ENCODE measurements around the gene CDK6. TPM values are rescaled to one million over a fixed set of nuclear protein-coding genes. Genes with fewer than 3 reads are reported as not detected.

The CDK6 gene
- total and polyA plus RNA-seq, 2 experiments from 2014 or later, result 7.4 to 23.7 TPM

DNA sequence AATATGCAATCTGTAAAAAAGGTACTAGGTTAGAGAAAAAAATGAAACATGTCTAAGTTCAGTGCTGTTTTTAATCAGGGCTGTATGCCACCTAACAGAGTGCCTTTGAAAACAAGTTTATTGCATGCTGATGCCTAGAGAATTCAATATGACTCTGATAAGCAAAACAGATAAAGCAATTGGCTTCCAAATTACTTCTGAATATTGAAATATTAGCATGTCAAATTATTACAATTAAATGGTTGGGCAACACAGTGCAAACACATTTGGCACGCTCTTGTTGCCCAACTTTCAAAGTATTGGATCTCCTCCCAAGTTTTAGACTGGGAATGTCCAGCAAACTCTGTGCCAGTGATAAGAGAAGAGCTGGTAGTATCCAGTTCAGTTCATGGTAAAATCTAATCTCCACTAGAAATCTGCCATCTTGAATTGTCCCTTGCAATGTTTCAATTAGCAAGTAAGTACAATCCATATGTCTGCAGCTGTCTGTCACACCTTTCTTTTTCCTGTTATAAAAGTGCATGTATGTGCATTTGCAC is 181.0 kb downstream of the CDK6 start:
- TF ChIP-seq ZNF114 (CRISPR knock-in tag; IDR thresholded peaks at IDR 0.05) (no peak), EZH2 (IDR thresholded peaks at IDR 0.05; ENCODE audit: low read depth, unreplicated experiment) (no peak)
- TF ChIP-seq, protein P1, sequence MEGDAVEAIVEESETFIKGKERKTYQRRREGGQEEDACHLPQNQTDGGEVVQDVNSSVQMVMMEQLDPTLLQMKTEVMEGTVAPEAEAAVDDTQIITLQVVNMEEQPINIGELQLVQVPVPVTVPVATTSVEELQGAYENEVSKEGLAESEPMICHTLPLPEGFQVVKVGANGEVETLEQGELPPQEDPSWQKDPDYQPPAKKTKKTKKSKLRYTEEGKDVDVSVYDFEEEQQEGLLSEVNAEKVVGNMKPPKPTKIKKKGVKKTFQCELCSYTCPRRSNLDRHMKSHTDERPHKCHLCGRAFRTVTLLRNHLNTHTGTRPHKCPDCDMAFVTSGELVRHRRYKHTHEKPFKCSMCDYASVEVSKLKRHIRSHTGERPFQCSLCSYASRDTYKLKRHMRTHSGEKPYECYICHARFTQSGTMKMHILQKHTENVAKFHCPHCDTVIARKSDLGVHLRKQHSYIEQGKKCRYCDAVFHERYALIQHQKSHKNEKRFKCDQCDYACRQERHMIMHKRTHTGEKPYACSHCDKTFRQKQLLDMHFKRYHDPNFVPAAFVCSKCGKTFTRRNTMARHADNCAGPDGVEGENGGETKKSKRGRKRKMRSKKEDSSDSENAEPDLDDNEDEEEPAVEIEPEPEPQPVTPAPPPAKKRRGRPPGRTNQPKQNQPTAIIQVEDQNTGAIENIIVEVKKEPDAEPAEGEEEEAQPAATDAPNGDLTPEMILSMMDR (conservative IDR thresholded peaks at IDR 0.05; ENCODE audit: low read depth in 2 of 2), result no peak
- no peaks in the 10 kb centered on the region for H3K36me3 Mint-ChIP-seq (ENCODE audit: low read depth)
- Histone ChIP-seq H3K36me3 (ENCODE audit: insufficient read depth) (no peaks in the 10 kb centered on the region), H3K4me2 (no peak overlapping the region), H3K79me2 (replicated peaks; ENCODE audit: insufficient read depth) (no peaks in the 10 kb centered on the region), H3K27me3 (ENCODE audit: insufficient read depth) (no peaks in the 10 kb centered on the region), H3F3A (replicated peaks; ENCODE audit: low read depth) (no peaks in the 10 kb centered on the region), H3K4me3 (no peak overlapping the region), H4K20me1 (replicated peaks; ENCODE audit: insufficient read depth) (no peaks in the 10 kb centered on the region), H2AFZ (no peak overlapping the region), H3K4me1 (ENCODE audit: insufficient read depth) (no peaks in the 10 kb centered on the region), H3K9me2 (ENCODE audit: insufficient read depth) (no peaks in the 10 kb centered on the region), H3K27ac (ENCODE audit: low read depth) (no peak overlapping the region)
- H3K4me3 Mint-ChIP-seq, result no peak overlapping the region
- H3K9me3 Mint-ChIP-seq, result no peaks in the 10 kb centered on the region
- no peak overlapping the region for H3K27ac Mint-ChIP-seq
- DNase-seq (ENCODE audit: low spot score), result no peak
- no peaks in the 10 kb centered on the region for H3K4me1 Mint-ChIP-seq
- peaks cover 3% of the 10 kb centered on the region for H3K27me3 Mint-ChIP-seq (ENCODE audit: insufficient read depth, low read depth, poor library complexity)
- no peak for ATAC-seq

DNA sequence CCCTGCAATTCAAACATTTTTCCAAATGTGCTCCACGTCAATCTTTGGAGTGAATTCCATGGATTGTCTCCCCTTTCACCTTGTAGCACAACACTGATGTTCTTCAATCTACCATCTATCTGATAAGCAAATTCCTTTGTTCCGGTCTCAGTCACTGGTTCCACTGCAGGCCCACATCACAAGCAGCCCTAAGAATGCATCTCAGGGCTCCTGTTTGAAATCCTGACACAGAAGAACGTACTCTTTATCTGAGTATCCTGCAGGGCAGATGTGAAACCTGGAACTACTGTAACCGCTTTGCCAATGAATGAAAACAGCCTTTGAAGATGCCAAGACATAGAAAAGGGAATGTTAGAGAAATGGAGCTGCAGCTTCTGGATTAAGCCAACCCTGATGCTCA is 183.2 kb downstream of the CDK6 start:
- no peak overlapping the region for H3K27ac Mint-ChIP-seq
- ATAC-seq, result no peak
- TF ChIP-seq JUNB (IDR thresholded peaks at IDR 0.05; ENCODE audit: unreplicated experiment) (no peak), STAT1 (IDR thresholded peaks at IDR 0.05; ENCODE audit: unreplicated experiment) (no peak), ZNF331 (CRISPR knock-in tag; IDR thresholded peaks at IDR 0.05; ENCODE audit: low read depth) (no peak), POLR2AphosphoS5 (IDR thresholded peaks at IDR 0.05; ENCODE audit: low read depth) (no peak), CREB1 (CRISPR knock-in tag; IDR thresholded peaks at IDR 0.05; ENCODE audit: low read depth) (no peak), EZH2phosphoT487 (IDR thresholded peaks at IDR 0.05; ENCODE audit: unreplicated experiment) (no peak), EZH2 (IDR thresholded peaks at IDR 0.05; ENCODE audit: low read depth, unreplicated experiment) (no peak)
- TF ChIP-seq, protein P2, sequence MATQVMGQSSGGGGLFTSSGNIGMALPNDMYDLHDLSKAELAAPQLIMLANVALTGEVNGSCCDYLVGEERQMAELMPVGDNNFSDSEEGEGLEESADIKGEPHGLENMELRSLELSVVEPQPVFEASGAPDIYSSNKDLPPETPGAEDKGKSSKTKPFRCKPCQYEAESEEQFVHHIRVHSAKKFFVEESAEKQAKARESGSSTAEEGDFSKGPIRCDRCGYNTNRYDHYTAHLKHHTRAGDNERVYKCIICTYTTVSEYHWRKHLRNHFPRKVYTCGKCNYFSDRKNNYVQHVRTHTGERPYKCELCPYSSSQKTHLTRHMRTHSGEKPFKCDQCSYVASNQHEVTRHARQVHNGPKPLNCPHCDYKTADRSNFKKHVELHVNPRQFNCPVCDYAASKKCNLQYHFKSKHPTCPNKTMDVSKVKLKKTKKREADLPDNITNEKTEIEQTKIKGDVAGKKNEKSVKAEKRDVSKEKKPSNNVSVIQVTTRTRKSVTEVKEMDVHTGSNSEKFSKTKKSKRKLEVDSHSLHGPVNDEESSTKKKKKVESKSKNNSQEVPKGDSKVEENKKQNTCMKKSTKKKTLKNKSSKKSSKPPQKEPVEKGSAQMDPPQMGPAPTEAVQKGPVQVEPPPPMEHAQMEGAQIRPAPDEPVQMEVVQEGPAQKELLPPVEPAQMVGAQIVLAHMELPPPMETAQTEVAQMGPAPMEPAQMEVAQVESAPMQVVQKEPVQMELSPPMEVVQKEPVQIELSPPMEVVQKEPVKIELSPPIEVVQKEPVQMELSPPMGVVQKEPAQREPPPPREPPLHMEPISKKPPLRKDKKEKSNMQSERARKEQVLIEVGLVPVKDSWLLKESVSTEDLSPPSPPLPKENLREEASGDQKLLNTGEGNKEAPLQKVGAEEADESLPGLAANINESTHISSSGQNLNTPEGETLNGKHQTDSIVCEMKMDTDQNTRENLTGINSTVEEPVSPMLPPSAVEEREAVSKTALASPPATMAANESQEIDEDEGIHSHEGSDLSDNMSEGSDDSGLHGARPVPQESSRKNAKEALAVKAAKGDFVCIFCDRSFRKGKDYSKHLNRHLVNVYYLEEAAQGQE (IDR thresholded peaks at IDR 0.05; ENCODE audit: unreplicated experiment), result no peak
- TF ChIP-seq, protein P3, sequence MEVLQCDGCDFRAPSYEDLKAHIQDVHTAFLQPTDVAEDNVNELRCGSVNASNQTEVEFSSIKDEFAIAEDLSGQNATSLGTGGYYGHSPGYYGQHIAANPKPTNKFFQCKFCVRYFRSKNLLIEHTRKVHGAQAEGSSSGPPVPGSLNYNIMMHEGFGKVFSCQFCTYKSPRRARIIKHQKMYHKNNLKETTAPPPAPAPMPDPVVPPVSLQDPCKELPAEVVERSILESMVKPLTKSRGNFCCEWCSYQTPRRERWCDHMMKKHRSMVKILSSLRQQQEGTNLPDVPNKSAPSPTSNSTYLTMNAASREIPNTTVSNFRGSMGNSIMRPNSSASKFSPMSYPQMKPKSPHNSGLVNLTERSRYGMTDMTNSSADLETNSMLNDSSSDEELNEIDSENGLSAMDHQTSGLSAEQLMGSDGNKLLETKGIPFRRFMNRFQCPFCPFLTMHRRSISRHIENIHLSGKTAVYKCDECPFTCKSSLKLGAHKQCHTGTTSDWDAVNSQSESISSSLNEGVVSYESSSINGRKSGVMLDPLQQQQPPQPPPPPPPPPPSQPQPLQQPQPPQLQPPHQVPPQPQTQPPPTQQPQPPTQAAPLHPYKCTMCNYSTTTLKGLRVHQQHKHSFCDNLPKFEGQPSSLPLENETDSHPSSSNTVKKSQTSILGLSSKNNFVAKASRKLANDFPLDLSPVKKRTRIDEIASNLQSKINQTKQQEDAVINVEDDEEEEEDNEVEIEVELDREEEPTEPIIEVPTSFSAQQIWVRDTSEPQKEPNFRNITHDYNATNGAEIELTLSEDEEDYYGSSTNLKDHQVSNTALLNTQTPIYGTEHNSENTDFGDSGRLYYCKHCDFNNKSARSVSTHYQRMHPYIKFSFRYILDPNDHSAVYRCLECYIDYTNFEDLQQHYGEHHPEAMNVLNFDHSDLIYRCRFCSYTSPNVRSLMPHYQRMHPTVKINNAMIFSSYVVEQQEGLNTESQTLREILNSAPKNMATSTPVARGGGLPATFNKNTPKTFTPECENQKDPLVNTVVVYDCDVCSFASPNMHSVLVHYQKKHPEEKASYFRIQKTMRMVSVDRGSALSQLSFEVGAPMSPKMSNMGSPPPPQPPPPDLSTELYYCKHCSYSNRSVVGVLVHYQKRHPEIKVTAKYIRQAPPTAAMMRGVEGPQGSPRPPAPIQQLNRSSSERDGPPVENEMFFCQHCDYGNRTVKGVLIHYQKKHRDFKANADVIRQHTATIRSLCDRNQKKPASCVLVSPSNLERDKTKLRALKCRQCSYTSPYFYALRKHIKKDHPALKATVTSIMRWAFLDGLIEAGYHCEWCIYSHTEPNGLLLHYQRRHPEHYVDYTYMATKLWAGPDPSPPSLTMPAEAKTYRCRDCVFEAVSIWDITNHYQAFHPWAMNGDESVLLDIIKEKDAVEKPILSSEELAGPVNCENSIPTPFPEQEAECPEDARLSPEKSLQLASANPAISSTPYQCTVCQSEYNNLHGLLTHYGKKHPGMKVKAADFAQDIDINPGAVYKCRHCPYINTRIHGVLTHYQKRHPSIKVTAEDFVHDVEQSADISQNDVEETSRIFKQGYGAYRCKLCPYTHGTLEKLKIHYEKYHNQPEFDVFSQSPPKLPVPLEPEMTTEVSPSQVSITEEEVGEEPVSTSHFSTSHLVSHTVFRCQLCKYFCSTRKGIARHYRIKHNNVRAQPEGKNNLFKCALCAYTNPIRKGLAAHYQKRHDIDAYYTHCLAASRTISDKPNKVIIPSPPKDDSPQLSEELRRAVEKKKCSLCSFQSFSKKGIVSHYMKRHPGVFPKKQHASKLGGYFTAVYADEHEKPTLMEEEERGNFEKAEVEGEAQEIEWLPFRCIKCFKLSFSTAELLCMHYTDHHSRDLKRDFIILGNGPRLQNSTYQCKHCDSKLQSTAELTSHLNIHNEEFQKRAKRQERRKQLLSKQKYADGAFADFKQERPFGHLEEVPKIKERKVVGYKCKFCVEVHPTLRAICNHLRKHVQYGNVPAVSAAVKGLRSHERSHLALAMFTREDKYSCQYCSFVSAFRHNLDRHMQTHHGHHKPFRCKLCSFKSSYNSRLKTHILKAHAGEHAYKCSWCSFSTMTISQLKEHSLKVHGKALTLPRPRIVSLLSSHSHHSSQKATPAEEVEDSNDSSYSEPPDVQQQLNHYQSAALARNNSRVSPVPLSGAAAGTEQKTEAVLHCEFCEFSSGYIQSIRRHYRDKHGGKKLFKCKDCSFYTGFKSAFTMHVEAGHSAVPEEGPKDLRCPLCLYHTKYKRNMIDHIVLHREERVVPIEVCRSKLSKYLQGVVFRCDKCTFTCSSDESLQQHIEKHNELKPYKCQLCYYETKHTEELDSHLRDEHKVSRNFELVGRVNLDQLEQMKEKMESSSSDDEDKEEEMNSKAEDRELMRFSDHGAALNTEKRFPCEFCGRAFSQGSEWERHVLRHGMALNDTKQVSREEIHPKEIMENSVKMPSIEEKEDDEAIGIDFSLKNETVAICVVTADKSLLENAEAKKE (CRISPR knock-in tag; IDR thresholded peaks at IDR 0.05), result no peak

More for the DNA sequence above, 183.2 kb downstream of the CDK6 start:
- H3K36me3 ChIP-seq (ENCODE audit: insufficient read depth), result no peaks in the 10 kb centered on the region
- H2AFZ ChIP-seq, result no peak overlapping the region
- no peak overlapping the region for H3K4me2 ChIP-seq
- no peaks in the 10 kb centered on the region for H3K4me1 ChIP-seq (ENCODE audit: insufficient read depth)
- no peaks in the 10 kb centered on the region for H3K27me3 ChIP-seq (ENCODE audit: insufficient read depth)
- H3K9me3 Mint-ChIP-seq, result no peaks in the 10 kb centered on the region
- no peaks in the 10 kb centered on the region for H3K36me3 Mint-ChIP-seq (ENCODE audit: low read depth)
- H3K4me3 ChIP-seq, result no peak overlapping the region
- no peaks in the 10 kb centered on the region for H3K4me1 Mint-ChIP-seq
- no peaks in the 10 kb centered on the region for H3F3A ChIP-seq (replicated peaks; ENCODE audit: low read depth)
- H3K27ac ChIP-seq (ENCODE audit: low read depth), result no peak overlapping the region
- no peaks in the 10 kb centered on the region for H3K79me2 ChIP-seq (replicated peaks; ENCODE audit: insufficient read depth)
- no peak overlapping the region for H3K4me3 Mint-ChIP-seq
- H3K27me3 Mint-ChIP-seq (ENCODE audit: insufficient read depth, low read depth, poor library complexity), result peaks cover 3% of the 10 kb centered on the region
- H4K20me1 ChIP-seq (replicated peaks; ENCODE audit: insufficient read depth), result no peaks in the 10 kb centered on the region
- no peak for DNase-seq (ENCODE audit: low spot score)
- no peaks in the 10 kb centered on the region for H3K9me2 ChIP-seq (ENCODE audit: insufficient read depth)
